SK-N-MC (cell line): ENCODE measurements around the gene HMGB2.

ENCODE experiments used
- EZH2 ChIP-seq: fragments of 200-600 bp; sonication (generic); IDR thresholded peaks from one replicate; pipeline ENCODE4 v1.6.1; 2017; ENCODE audit warnings: antibody characterized with exemption
- FOXP2 ChIP-seq: optimal IDR thresholded peaks from 2 replicates; pipeline ENCODE3; 2011; ENCODE audit warnings: mild to moderate bottlenecking, moderate library complexity; ENCODE audit not compliant: insufficient read depth; ENCODE audit errors: extremely low read length, control extremely low read depth
- POLR2AphosphoS5 ChIP-seq: IDR thresholded peaks from 2 replicates; pipeline ENCODE4 v1.6.1; 2012; ENCODE audit warnings: mild to moderate bottlenecking, low read depth, low read length, borderline replicate concordance

DNA sequence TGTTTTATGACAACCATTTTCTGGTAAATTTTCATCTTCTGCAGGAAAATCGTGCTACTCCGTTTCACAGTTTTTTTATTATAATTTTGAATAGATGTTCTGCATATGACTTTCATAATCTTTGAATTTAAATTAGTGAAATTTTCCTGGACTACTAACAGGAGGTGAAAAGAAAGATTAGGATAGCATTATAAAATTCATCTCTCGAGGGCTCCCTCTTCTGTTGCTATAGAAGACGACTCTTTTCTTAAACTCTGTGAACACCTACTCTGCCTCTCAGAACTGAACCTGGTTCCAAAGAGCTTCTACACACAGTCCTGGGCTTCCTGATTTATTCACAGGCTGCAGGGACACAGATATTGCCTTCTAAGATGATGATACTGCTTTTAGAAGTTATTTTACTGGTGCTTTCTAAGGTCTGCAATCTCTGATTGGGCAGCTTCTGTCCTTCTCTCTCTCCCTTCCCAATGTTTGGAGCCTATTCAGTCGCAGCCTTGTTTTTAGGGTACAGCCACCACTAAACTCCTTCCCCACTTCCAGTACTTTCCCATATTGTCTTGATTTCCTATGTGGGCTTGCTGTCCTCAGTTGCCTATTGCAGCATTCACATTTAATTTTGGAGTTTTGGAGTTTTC is 26.5 kb upstream of the HMGB2 start:
- no peak for TF ChIP-seq EZH2
- TF ChIP-seq FOXP2: no peak
- no peak for TF ChIP-seq POLR2AphosphoS5
